Measurements from ENCODE around the gene ADGRE2.
"Not testable (repeated sequence)": the region's sequence is repeated elsewhere in the genome, so short reads cannot be mapped to it uniquely, and the experiment has no call there.

The ADGRE2 gene

GRCh38 chr19:14778110-14778845 is at the start of gene ADGRE2:
ADGRE2 (minus strand) TSS chr19:14778560; CDS start chr19:14776756, 1,804 bp downstream.
- not testable (repeated sequence) for H3K4me3 ChIP-seq (ENCODE audit: low read depth in 1 of 2, low read length in 2 of 2); H3K9me3 ChIP-seq (ENCODE audit: control insufficient read depth in 1 of 2, low read length in 2 of 2); H3K9ac ChIP-seq (ENCODE audit: low read depth in 1 of 2, low read length in 2 of 2); H3K4me1 ChIP-seq (ENCODE audit: control insufficient read depth in 1 of 2, insufficient read depth in 2 of 2, low read length in 2 of 2); H3K36me3 ChIP-seq (ENCODE audit: control insufficient read depth in 1 of 2, insufficient read depth in 2 of 2, low read length in 2 of 2); H3K27me3 ChIP-seq (ENCODE audit: control insufficient read depth in 1 of 2, insufficient read depth in 2 of 2, low read length in 2 of 2); H3K27ac ChIP-seq (ENCODE audit: low read depth, low read length)

GRCh38 chr19:14826006-14826405 is 47.6 kb upstream of the ADGRE2 start:
- no peaks in the 10 kb centered on the region for H3K36me3 ChIP-seq (ENCODE audit: control insufficient read depth in 1 of 2, insufficient read depth in 2 of 2, low read length in 2 of 2)
- H3K4me3 ChIP-seq (ENCODE audit: low read depth in 1 of 2, low read length in 2 of 2): no peak overlapping the region
- no peaks in the 10 kb centered on the region for H3K4me1 ChIP-seq (ENCODE audit: control insufficient read depth in 1 of 2, insufficient read depth in 2 of 2, low read length in 2 of 2)
- no peak overlapping the region for H3K9ac ChIP-seq (ENCODE audit: low read depth in 1 of 2, low read length in 2 of 2)
- no peak overlapping the region for H3K27ac ChIP-seq (ENCODE audit: low read depth, low read length)
- peaks cover 0 to 2% of the 10 kb centered on the region in 2 donors for H3K9me3 ChIP-seq (ENCODE audit: control insufficient read depth in 1 of 2, low read length in 2 of 2)
- H3K27me3 ChIP-seq (ENCODE audit: control insufficient read depth in 1 of 2, insufficient read depth in 2 of 2, low read length in 2 of 2): peaks cover 0 to 4% of the 10 kb centered on the region in 2 donors

GRCh38 chr19:14821937-14822336 is 43.6 kb upstream of the ADGRE2 start:
- no peak overlapping the region for H3K27ac ChIP-seq (ENCODE audit: low read depth, low read length)
- no peak overlapping the region for H3K4me3 ChIP-seq (ENCODE audit: low read depth in 1 of 2, low read length in 2 of 2)
- H3K36me3 ChIP-seq (ENCODE audit: control insufficient read depth in 1 of 2, insufficient read depth in 2 of 2, low read length in 2 of 2): no peaks in the 10 kb centered on the region
- no peaks in the 10 kb centered on the region for H3K4me1 ChIP-seq (ENCODE audit: control insufficient read depth in 1 of 2, insufficient read depth in 2 of 2, low read length in 2 of 2)
- peaks cover 0 to 2% of the 10 kb centered on the region in 2 donors for H3K9me3 ChIP-seq (ENCODE audit: control insufficient read depth in 1 of 2, low read length in 2 of 2)
- peaks cover 0 to 4% of the 10 kb centered on the region in 2 donors for H3K27me3 ChIP-seq (ENCODE audit: control insufficient read depth in 1 of 2, insufficient read depth in 2 of 2, low read length in 2 of 2)
- no peak overlapping the region for H3K9ac ChIP-seq (ENCODE audit: low read depth in 1 of 2, low read length in 2 of 2)

GRCh38 chr19:14818588-14818987 is 40.2 kb upstream of the ADGRE2 start:
- Histone ChIP-seq H3K4me3 (ENCODE audit: low read depth in 1 of 2, low read length in 2 of 2) (no peak overlapping the region), H3K4me1 (ENCODE audit: control insufficient read depth in 1 of 2, insufficient read depth in 2 of 2, low read length in 2 of 2) (no peaks in the 10 kb centered on the region), H3K27me3 (ENCODE audit: control insufficient read depth in 1 of 2, insufficient read depth in 2 of 2, low read length in 2 of 2) (no peaks in the 10 kb centered on the region)

GRCh38 chr19:14817052-14817451 is 38.7 kb upstream of the ADGRE2 start:
- H3K9ac ChIP-seq (ENCODE audit: low read depth in 1 of 2, low read length in 2 of 2): no peak overlapping the region
- H3K36me3 ChIP-seq (ENCODE audit: control insufficient read depth in 1 of 2, insufficient read depth in 2 of 2, low read length in 2 of 2): no peaks in the 10 kb centered on the region
- no peak overlapping the region for H3K4me3 ChIP-seq (ENCODE audit: low read depth in 1 of 2, low read length in 2 of 2)
- H3K9me3 ChIP-seq (ENCODE audit: control insufficient read depth in 1 of 2, low read length in 2 of 2): no peaks in the 10 kb centered on the region
- H3K4me1 ChIP-seq (ENCODE audit: control insufficient read depth in 1 of 2, insufficient read depth in 2 of 2, low read length in 2 of 2): no peaks in the 10 kb centered on the region
- no peak overlapping the region for H3K27ac ChIP-seq (ENCODE audit: low read depth, low read length)
- no peaks in the 10 kb centered on the region for H3K27me3 ChIP-seq (ENCODE audit: control insufficient read depth in 1 of 2, insufficient read depth in 2 of 2, low read length in 2 of 2)

More at GRCh38 chr19:14818588-14818987, 40.2 kb upstream of the ADGRE2 start:
- Histone ChIP-seq H3K9ac (ENCODE audit: low read depth in 1 of 2, low read length in 2 of 2) (no peak overlapping the region), H3K27ac (ENCODE audit: low read depth, low read length) (no peak overlapping the region), H3K36me3 (ENCODE audit: control insufficient read depth in 1 of 2, insufficient read depth in 2 of 2, low read length in 2 of 2) (no peaks in the 10 kb centered on the region), H3K9me3 (ENCODE audit: control insufficient read depth in 1 of 2, low read length in 2 of 2) (no peaks in the 10 kb centered on the region)

- Histone ChIP-seq H3K4me1 (ENCODE audit: control insufficient read depth in 1 of 2, insufficient read depth in 2 of 2, low read length in 2 of 2) (no peaks in the 10 kb centered on the region), H3K9ac (ENCODE audit: low read depth in 1 of 2, low read length in 2 of 2) (no peak overlapping the region), H3K27me3 (ENCODE audit: control insufficient read depth in 1 of 2, insufficient read depth in 2 of 2, low read length in 2 of 2) (no peaks in the 10 kb centered on the region), H3K27ac (ENCODE audit: low read depth, low read length) (no peak overlapping the region), H3K4me3 (ENCODE audit: low read depth in 1 of 2, low read length in 2 of 2) (no peak overlapping the region), H3K9me3 (ENCODE audit: control insufficient read depth in 1 of 2, low read length in 2 of 2) (no peaks in the 10 kb centered on the region), H3K36me3 (ENCODE audit: control insufficient read depth in 1 of 2, insufficient read depth in 2 of 2, low read length in 2 of 2) (no peaks in the 10 kb centered on the region)
Measured at GRCh38 chr19:14814982-14815652, 36.8 kb upstream of the ADGRE2 start.

- Histone ChIP-seq H3K4me3 (ENCODE audit: low read depth in 1 of 2, low read length in 2 of 2) (no peak overlapping the region), H3K36me3 (ENCODE audit: control insufficient read depth in 1 of 2, insufficient read depth in 2 of 2, low read length in 2 of 2) (no peaks in the 10 kb centered on the region), H3K9ac (ENCODE audit: low read depth in 1 of 2, low read length in 2 of 2) (no peak overlapping the region), H3K4me1 (ENCODE audit: control insufficient read depth in 1 of 2, insufficient read depth in 2 of 2, low read length in 2 of 2) (no peaks in the 10 kb centered on the region), H3K27me3 (ENCODE audit: control insufficient read depth in 1 of 2, insufficient read depth in 2 of 2, low read length in 2 of 2) (no peaks in the 10 kb centered on the region), H3K27ac (ENCODE audit: low read depth, low read length) (no peak overlapping the region), H3K9me3 (ENCODE audit: control insufficient read depth in 1 of 2, low read length in 2 of 2) (no peaks in the 10 kb centered on the region)
Measured at GRCh38 chr19:14809272-14810057, 31.1 kb upstream of the ADGRE2 start.

- no peak overlapping the region for H3K4me3 ChIP-seq (ENCODE audit: low read depth in 1 of 2, low read length in 2 of 2)
- no peak overlapping the region for H3K27ac ChIP-seq (ENCODE audit: low read depth, low read length)
- H3K9ac ChIP-seq (ENCODE audit: low read depth in 1 of 2, low read length in 2 of 2): no peak overlapping the region
- no peaks in the 10 kb centered on the region for H3K36me3 ChIP-seq (ENCODE audit: control insufficient read depth in 1 of 2, insufficient read depth in 2 of 2, low read length in 2 of 2)
- H3K4me1 ChIP-seq (ENCODE audit: control insufficient read depth in 1 of 2, insufficient read depth in 2 of 2, low read length in 2 of 2): no peaks in the 10 kb centered on the region
- H3K9me3 ChIP-seq (ENCODE audit: control insufficient read depth in 1 of 2, low read length in 2 of 2): no peaks in the 10 kb centered on the region
- H3K27me3 ChIP-seq (ENCODE audit: control insufficient read depth in 1 of 2, insufficient read depth in 2 of 2, low read length in 2 of 2): no peaks in the 10 kb centered on the region
Measured at GRCh38 chr19:14804765-14805164, 26.4 kb upstream of the ADGRE2 start.

GRCh38 chr19:14798760-14799159 is 20.4 kb upstream of the ADGRE2 start:
- no peaks in the 10 kb centered on the region for H3K4me1 ChIP-seq (ENCODE audit: control insufficient read depth in 1 of 2, insufficient read depth in 2 of 2, low read length in 2 of 2)
- no peak overlapping the region for H3K9ac ChIP-seq (ENCODE audit: low read depth in 1 of 2, low read length in 2 of 2)
- no peak overlapping the region for H3K27ac ChIP-seq (ENCODE audit: low read depth, low read length)
- no peak overlapping the region for H3K4me3 ChIP-seq (ENCODE audit: low read depth in 1 of 2, low read length in 2 of 2)
- no peaks in the 10 kb centered on the region for H3K9me3 ChIP-seq (ENCODE audit: control insufficient read depth in 1 of 2, low read length in 2 of 2)
- H3K27me3 ChIP-seq (ENCODE audit: control insufficient read depth in 1 of 2, insufficient read depth in 2 of 2, low read length in 2 of 2): no peaks in the 10 kb centered on the region
- H3K36me3 ChIP-seq (ENCODE audit: control insufficient read depth in 1 of 2, insufficient read depth in 2 of 2, low read length in 2 of 2): no peaks in the 10 kb centered on the region

GRCh38 chr19:14796021-14796420 is 17.7 kb upstream of the ADGRE2 start:
- no peak overlapping the region for H3K9ac ChIP-seq (ENCODE audit: low read depth in 1 of 2, low read length in 2 of 2)
- no peaks in the 10 kb centered on the region for H3K4me1 ChIP-seq (ENCODE audit: control insufficient read depth in 1 of 2, insufficient read depth in 2 of 2, low read length in 2 of 2)
- no peaks in the 10 kb centered on the region for H3K36me3 ChIP-seq (ENCODE audit: control insufficient read depth in 1 of 2, insufficient read depth in 2 of 2, low read length in 2 of 2)
- no peak overlapping the region for H3K27ac ChIP-seq (ENCODE audit: low read depth, low read length)
- no peak overlapping the region for H3K4me3 ChIP-seq (ENCODE audit: low read depth in 1 of 2, low read length in 2 of 2)
- no peaks in the 10 kb centered on the region for H3K27me3 ChIP-seq (ENCODE audit: control insufficient read depth in 1 of 2, insufficient read depth in 2 of 2, low read length in 2 of 2)
- H3K9me3 ChIP-seq (ENCODE audit: control insufficient read depth in 1 of 2, low read length in 2 of 2): peaks cover 0 to 4% of the 10 kb centered on the region in 2 donors
